GM18858 (cell line): Measurements from ENCODE around the gene SYNPR.

Source experiments
- ATAC-seq: cut with Tn5 transposase; IDR thresholded peaks from one replicate; pipeline ENCODE4 v1.9.1; 2021; ENCODE audit not compliant: unreplicated experiment

SYNPR gene

GRCh38 chr3:63303238-63303637 lies 25.1 kb downstream of the SYNPR start:
- no peak for ATAC-seq

DNA sequence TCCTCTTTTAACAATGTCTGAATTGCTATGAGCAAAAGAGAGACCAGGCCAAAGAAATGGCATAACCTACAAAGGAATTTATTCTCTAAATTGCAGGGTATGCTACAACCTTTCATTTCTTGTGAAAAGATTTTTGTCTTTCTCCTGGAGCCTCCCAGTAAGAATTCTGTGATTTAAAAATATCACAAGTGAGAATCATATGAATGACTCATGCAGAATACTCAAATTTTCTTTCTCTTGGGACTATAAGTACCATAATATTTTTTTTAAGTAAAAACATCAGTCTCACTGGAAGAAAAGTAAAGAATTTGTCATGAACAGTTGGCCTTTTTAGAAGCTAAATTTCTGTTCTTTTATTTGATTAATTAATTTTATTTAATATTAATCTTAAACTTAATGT lies 26.3 kb downstream of the SYNPR start:
- no peak for ATAC-seq

DNA sequence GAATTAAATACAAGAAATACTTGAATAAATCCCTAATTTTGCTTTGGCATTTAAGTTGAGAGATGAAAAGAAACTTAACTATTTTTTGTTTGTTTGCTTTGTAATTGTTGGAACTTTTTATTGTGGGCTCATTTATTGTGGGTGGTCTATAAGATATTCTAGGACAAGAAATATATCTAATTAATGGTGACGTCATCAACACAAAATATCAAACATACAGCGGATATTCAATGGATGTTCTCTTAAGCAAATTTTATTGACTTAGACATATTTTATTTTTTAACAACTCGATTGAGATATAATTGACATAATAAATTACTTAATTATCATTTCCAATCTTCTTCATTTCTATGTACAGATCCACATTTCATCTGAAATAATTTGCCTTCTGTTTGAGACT lies 30.0 kb downstream of the SYNPR start:
- ATAC-seq, result no peak

- no peak for ATAC-seq
Measured at GRCh38 chr3:63309768-63310167, 31.7 kb downstream of the SYNPR start.

DNA sequence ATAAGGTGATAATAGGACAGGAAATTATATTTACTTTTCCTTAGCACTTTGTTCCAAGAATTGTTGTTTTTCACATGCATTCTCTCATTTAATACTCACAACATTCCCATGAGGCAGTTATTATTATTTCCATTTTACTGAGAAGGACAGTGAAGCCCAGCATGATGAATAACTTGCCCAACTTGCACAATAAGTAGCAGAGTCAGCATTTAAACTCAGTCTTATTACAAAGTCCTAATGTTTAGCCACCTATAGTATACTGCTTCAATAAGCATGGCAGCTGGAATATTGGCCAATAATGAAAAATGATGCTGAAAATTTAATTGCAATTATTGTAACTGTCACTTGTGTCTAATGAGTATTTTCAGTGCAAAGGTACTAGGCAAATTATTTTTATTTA lies 45.7 kb downstream of the SYNPR start:
- ATAC-seq, result no peak

DNA sequence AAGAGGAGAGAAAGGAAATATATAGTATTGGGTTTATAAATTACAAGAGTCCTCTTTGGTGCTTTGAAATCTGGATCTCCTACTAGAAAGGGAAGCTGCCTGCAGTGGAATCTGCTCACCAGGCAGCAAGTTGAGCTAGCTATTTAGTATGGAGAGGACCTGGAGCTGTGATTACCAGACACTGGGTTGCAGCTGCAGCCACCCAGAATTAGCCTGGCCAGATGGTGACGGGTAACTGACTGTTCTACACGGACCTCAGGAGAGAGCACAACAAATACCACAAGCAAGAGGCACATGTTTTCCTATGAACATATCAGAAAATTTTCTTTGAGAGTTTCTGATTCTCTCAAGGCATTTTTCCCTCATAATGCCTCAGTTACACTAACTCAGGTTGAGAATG lies 46.5 kb downstream of the SYNPR start:
- no peak for ATAC-seq

DNA sequence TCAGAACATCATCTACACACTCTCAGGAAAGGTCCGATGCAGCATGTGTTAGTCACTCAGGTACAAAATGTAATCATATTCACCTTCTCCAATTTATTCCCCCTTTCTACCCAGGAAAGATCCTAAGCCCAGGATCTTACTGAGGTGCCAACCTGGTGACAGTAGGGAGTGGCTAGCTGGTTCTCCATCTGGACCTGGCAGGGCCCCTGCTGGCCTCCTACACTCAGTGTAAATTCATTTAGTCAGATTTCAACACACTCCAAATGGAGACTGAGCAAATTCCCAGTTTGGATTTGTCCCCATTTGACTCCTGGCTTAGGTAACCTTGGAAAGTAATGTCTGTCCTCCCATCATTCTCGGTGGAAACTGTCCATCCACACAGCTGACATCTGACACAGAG lies 47.3 kb downstream of the SYNPR start:
- ATAC-seq, result no peak

- no peak for ATAC-seq
Measured at GRCh38 chr3:63328365-63328764, 50.3 kb downstream of the SYNPR start.

DNA sequence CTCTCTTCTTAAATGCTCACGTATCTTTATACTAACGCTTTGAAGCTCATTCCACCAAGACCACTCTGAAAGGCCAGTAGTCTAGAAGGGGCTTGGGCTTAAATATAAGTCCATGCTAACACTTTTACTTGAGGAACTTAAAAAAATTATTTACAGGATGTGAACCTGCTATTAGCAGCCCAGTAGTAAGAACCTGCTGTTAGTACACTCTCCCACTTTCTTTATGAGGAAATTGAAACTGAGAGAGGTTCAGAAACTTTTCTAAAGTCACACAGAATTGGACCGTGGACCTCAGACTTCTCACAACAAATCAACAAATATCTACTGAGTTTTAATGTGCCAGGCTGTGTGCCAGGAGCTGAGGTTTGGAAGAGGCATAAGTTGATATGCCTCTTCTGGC lies 53.4 kb downstream of the SYNPR start:
- ATAC-seq, result no peak

GRCh38 chr3:63333815-63334214 lies 55.7 kb downstream of the SYNPR start:
- ATAC-seq, result no peak

- ATAC-seq, result no peak
Measured at GRCh38 chr3:63338351-63338750, 60.2 kb downstream of the SYNPR start.

DNA sequence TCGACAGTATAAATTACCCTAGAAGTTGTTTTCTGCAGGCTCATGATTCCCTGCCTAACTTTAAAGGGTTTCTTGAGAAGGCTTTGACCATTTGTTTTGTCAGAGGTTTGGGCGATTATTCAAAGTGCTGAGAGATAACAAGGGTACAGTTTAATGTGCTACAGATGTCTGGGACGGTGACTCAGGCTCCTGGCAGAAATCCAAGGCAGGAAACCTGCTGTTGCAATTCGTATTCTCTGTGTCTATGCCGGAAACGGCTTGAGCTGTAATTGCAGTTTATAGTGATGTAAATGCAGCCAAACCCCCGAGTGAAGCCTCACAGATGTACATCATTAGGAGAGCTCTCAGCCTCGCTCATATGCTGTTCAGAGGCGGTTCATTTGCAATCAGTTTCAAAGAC lies 65.6 kb downstream of the SYNPR start:
- no peak for ATAC-seq

DNA sequence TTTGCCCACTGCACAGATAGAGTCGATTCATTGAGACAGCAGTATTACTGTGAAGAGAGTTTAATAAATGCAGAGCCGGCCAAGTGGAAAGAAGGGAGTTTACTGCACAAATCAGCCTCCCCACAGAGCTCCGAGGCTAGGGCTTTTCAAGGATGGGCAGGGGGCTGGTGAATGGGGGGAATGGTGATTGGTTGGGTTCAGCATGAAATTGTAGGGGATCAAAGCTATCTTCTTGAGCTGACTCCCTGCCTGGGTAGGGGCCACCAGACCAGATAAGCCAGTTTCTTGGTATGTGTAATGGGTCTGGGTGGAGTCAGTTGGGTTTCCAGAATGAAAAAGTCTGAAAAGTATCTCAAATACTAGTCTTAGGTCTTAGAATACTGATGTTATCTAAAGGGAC lies 66.6 kb downstream of the SYNPR start:
- ATAC-seq, result no peak

DNA sequence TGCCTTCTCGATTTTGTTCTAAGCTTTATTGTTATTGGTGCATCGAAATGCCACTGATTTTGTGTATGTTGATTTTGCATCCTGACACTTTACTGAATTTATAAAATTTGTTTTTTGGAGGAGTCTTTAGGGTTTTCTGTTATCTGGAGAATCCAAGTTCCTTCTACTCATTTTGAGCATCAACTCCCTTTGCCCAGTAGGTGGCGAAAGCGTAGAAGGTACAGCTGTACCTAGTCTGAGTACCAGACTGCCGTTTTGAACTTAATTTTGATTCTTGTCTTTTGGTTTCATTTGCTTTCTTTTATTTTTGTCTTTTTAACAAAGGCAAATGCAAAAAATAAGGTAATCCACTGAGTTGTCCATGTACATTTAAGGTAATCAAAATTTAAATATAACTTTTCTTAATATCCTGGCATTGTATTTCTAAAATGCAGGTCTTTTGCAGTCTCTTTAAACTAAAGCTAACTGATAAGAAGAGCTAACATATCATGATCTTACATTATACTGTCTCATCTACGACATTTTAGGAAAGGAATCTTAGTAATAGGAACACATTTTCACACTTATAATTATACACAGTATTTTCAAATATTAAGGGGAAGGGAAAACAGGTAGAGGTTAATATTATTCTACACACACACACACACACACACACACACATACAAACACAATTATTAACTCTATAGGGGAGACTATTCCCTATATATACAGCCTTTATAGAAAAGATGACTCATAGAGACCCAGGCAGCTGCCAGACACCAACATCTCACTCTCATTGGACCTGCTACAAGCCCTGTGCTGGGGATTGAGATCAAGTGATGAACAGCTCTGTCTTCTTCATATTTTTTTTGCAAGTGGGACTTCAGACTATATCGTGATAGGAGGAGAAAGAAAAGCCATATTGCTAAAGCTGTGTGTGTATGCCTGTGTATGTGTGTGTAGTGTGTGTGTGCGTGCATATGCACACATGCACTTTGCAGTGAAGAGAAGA lies 71.8 kb downstream of the SYNPR start:
- peak; percentile 75 for ATAC-seq

GRCh38 chr3:63351159-63352007 lies 73.3 kb downstream of the SYNPR start:
- ATAC-seq, result peak; percentile 57

- no peak for ATAC-seq
Measured at GRCh38 chr3:63352008-63352279, 73.8 kb downstream of the SYNPR start.

- no peak for ATAC-seq
Measured at GRCh38 chr3:63353383-63353782, 75.3 kb downstream of the SYNPR start.

DNA sequence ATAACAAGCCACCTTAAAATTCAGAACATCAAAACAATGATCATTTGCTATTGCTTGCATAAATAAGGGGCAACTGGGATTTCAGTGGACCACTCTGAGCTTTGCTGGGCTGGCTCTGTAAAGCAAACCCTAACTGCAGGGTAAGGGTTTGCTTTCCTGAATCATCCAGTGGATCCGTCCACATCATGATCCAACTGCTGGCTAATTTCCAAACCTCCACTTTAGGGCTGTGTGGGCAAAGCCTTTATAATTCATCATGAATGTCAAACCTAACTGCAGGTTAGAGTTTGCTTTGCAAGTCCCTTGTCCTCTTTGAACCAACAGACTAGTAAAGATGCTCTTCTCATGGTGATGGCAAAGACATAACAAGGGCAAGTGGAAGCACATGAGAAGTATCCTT lies 76.1 kb downstream of the SYNPR start:
- ATAC-seq, result no peak

GRCh38 chr3:63355809-63356208 lies 77.7 kb downstream of the SYNPR start:
- ATAC-seq, result no peak

GRCh38 chr3:63364495-63364894 lies 86.4 kb downstream of the SYNPR start:
- no peak for ATAC-seq

GRCh38 chr3:63364910-63365309 lies 86.8 kb downstream of the SYNPR start:
- no peak for ATAC-seq

DNA sequence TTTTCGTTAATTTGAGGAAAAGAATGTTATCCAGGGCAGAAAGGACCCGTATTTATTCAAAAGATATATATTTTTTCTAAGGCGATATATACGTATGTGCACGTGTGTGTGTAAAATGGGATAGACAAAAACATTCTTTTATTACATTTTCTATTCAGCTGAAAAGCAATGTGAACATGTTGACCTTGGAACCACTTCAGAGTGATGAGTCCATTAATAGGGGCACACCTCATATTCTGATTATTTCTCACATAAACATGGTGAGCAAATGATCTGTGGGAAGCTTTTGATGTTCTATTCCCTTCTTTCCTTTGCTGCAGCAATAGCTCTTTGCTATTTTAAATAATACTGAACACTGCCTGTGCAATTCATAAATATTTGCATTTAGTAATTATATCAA lies 87.6 kb downstream of the SYNPR start:
- no peak for ATAC-seq
